GM12875 (cell line): Measurements from ENCODE around the gene CYP2D6.

ENCODE experiments used
- H3K4me3 ChIP-seq: one replicate; pipeline ENCODE4 v1.5.1; 2011; ENCODE audit warnings: low read depth, low read length, control low read depth
- TF ChIP-seq, protein P1 (sequence below): IDR thresholded peaks from 2 replicates; pipeline ENCODE4 v1.5.1; 2011; ENCODE audit warnings: low read depth, mild to moderate bottlenecking, control low read depth, inconsistent platforms, low read length, moderate library complexity, borderline replicate concordance; ENCODE audit not compliant: insufficient read depth

CYP2D6 gene

DNA sequence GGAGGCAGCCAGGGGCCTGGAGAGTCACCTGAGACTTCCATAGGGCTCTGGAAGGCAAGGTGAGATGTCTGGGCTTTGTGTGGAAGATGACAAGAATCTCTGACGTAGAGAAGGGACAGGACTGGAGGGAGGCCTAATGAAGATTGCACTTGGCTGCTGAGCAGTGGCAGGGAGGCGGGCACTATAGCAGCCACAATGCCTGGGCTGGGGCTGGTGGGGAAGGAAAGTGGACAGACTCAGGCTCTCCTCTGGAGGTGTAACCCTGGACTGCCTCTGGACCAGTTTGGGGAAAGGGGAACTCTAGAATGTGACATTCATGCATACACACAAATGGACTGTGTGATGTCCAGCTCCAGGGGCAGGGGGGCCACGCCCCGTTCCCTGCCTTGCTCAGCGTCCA is 34.3 kb upstream of the CYP2D6 start:
- H3K4me3 ChIP-seq = no peak overlapping the region
- TF ChIP-seq, protein P1, sequence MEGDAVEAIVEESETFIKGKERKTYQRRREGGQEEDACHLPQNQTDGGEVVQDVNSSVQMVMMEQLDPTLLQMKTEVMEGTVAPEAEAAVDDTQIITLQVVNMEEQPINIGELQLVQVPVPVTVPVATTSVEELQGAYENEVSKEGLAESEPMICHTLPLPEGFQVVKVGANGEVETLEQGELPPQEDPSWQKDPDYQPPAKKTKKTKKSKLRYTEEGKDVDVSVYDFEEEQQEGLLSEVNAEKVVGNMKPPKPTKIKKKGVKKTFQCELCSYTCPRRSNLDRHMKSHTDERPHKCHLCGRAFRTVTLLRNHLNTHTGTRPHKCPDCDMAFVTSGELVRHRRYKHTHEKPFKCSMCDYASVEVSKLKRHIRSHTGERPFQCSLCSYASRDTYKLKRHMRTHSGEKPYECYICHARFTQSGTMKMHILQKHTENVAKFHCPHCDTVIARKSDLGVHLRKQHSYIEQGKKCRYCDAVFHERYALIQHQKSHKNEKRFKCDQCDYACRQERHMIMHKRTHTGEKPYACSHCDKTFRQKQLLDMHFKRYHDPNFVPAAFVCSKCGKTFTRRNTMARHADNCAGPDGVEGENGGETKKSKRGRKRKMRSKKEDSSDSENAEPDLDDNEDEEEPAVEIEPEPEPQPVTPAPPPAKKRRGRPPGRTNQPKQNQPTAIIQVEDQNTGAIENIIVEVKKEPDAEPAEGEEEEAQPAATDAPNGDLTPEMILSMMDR = no peak

DNA sequence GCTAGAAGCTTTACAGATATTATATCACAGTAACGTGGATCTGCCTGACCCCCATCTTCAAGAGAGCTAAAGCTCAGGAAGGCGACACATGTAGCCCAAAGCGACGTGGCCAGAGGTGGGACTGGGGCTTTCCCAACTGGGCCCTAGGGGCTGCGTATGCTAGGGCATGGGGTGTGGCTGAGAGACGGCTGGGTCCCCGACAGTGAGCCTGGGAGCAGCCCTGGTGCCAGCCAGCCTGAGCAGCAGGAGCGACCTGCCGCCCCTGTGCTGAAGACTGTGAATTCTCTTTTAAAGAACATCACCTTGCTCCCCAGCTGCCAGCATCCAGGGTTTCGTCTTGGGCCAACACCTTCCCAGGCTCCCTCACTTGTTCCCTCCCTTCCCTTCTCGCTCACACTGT is 32.9 kb upstream of the CYP2D6 start:
- TF ChIP-seq, protein P1 = no peak
- no peak overlapping the region for H3K4me3 ChIP-seq

DNA sequence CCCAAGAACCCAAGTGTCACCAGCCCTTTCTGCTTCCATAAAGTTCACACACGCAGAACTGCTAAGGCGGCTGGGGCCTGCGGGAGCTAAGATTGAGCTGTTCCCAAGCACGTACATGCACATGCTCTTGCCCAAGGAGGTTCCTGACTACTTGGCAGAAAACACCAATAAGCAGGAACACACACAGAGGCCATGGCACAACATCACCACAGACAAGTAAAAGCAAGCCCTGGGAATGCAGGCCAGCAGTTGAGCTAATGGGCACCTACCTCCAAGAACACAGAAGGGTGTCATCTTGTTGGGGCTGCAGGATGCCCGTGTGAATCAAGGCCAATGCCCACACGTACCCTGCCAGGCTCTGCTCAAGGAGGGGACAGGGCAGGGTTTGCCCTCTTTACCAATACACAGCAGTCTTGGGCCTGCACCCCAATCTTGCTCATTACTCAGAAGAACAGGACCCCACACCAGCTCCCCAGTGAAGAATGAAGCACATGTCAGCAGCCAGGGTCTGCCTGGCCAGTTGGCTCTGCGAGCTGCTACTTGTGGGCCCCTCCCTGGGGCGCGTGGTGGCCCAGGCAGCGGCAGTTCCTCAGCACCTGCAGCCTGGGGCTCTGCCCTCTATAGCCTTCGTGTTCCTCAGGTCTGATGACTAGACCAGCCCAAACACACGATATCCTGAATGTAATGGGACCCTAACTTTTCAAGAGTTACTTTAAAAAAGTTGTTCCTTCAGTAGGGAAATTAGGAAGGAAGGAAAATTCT is 32.3 kb upstream of the CYP2D6 start:
- TF ChIP-seq, protein P1 = no peak
- no peak overlapping the region for H3K4me3 ChIP-seq

DNA sequence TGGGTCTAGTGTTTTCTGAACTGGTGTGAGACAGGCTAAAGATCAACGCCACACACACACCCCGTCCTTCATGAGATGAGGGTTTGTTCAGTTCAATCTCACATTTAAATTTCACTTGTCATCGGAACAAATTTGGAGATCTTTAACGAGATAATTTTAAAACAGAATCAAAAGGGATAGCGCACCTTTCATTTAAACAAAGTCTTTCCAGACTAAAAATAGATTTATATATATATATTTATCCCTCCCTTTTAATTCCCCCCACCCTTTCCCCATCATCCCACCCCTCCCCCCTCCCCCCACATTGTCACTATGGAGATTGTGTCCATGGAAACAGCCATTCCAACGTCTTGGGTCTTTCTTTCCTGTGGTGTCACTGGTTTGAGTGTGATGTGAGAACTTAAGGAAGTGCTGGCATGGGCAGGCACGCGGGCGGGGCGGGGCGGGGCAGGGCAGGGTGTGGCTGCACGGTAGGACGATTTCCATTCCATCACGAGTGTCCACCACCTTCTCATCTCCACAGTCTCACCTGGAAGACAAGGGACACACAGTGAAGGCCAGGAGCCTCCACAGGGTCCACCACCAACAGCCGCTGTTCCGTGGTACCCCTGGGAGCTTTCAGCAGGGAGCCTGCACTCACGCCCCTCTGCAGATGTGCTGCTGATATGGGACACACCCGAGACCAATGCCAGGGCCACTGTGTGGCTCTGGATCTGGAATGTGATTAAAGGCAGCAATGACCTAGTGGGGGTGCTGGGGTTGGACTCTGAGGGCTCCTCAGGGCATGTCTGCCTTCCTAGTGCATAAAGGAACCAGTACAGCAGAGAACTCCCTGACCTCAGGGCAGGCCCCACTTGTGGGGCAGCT is 30.5 kb upstream of the CYP2D6 start:
- H3K4me3 ChIP-seq = no peak overlapping the region
- TF ChIP-seq, protein P1 = no peak

DNA sequence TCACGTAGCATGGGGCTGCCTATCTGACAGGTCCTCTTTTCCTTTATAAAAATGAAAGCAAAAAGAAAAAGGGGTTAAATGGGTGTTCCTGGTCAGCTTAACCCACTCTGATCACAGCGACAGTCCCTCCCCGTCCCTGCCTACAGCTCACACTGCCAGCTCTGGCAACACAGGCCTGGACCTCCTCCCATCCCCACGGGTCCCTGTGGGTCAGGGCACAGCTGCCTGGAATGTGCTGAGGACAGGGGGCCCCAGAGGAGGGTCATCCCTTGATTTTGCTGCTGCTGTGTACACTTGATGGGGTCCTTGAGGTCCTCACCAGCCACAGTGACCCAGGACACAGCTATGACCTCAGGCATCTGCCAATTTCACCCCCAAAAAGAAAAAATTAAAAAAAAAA is 29.6 kb upstream of the CYP2D6 start:
- no peak overlapping the region for H3K4me3 ChIP-seq
- TF ChIP-seq, protein P1 = no peak

DNA sequence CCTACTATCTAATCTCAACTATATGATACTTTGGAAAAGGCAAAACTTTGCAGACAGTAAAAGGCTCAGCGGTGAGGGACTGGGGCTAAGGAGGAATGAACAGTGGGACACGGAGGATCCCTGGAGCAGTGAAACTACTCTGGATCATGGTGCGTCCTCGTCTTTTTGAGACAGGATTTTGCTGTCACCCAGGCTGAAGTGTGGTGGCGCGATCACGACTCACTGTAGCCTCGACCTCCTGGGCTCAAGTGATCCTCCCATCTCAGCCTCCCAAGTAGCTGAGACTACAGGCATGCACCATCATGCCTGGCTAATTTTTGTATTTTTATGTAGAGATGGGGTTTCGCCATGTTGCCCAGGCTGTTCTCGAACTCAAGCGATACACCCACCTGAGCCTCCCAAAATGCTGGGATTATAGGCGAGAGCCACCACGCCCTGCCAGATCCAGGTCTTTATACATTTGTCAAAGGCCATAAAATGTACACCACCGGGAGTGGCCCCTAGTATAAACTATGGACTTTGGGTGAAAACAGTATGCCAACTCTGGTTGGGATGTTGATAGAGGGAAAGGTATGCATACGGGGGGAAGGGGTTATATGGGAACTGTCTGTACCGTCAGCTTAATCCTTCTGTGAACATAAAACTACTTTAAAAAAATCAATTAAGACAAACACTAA is 28.0 kb upstream of the CYP2D6 start:
- H3K4me3 ChIP-seq = no peak overlapping the region
- TF ChIP-seq, protein P1 = no peak
